Endometrial microvascular endothelial cells (primary cell): Measurements from ENCODE around the gene ARFGAP2. TPM values are rescaled to one million over a fixed set of nuclear protein-coding genes. Genes with fewer than 3 reads are reported as not detected.

Experiments
- in situ Hi-C: cut with HindIII; loops from 2 replicates; pipeline ENCODE4 v1.10.0; 2017; ENCODE audit warnings: low sequenced_read_pairs, low pct_unique_long_range_greater_than_20kb; ENCODE audit errors: inconsistent ontology term
- total RNA-seq: library from RNA; depleted of rRNA; stranded (reverse); fragments of >200 nt; gene quantifications from one replicate; pipeline ENCODE4 v1.2.3, GENCODE V29; 2015; ENCODE audit errors: inconsistent ontology term

The ARFGAP2 gene
- total RNA-seq, 1 donor from 2014 or later: 186 TPM

DNA sequence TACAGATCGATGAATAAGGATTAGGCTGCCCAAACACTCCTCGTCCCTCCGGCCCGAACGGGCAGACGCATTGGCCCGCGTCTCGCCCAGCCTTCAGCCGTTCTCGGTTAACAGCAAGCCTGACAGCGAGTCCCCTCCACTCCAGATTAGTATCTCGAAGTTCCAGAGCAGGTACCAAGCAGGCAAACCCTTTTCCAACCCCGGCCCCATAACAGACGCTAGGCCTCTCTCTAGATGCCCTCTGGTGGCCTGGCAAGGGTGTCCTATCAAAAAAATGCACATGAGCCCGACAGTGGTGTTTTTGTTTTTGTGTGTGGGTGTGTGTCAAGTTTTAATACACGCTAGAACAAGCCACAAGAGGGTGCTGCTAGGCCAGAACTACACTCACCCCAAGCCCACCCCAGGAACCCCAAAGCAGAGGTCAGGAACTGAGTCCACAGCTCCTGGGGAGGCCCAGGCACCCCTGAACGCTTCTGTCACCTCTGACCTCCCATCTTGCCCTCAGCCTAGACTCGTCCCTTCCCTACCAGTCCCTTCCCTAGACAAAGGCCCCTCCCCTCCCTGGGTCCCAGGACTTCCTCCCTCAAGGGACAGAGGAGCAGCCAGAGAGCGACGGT lies 658 bp upstream of the ARFGAP2 start:
- in situ Hi-C loops: no loop called here

DNA sequence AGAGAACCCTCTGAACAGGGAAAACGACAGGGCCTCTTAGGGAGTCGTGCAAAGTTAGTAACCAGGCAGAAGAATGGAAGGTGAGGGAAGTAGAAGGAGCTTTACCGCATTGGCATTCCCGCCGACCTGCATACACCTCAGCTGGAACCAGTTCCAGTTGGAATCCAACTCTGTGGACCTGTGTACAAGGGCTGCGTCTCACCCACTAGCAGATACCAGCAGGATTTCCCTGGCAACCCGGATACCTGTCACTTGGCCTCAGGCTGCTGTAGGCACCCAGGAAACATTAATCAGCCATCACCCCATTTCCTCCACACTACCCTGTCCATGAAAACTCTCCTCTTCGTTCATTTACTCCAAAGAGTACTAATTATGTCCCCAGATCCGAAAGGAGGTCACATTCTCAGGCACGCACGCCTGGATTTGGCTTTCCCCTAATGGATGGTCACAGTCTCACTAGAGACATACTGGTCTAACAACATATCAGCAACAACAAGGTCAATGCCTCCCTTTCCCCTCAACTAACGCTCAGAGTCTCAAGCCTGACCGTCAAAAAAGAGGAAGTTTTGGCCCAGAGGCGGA lies 842 bp downstream of the ARFGAP2 start:
- in situ Hi-C loops: no loop called here

DNA sequence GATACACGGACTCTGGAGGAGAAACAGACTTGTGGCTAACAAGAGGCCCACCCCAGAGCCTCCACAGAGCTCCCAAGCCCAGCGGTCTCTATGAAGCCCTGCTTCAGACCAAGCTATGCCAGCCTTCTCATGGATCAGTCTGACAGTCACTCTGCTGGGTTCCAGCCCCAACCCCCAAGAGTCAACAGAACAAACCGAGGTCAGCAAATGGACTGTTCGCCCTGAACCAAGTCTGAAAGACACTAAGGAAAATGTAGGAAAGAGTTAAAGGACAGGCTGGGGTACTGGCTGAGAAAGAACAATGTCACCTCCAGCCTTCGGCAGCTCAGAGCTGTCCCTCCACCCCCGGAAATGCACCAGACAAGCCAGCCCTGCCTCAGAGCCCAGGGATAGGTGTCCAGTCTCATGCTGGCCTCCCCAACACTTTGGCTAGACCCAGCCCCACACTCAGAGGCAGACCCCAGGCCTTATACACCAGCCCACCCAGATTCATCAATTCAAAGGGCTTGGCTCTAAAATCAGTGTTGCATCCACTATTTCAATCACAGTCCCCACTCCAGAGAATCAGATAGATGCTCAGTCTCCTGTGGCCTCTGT lies 3.8 kb downstream of the ARFGAP2 start:
- in situ Hi-C loops: no loop called here

DNA sequence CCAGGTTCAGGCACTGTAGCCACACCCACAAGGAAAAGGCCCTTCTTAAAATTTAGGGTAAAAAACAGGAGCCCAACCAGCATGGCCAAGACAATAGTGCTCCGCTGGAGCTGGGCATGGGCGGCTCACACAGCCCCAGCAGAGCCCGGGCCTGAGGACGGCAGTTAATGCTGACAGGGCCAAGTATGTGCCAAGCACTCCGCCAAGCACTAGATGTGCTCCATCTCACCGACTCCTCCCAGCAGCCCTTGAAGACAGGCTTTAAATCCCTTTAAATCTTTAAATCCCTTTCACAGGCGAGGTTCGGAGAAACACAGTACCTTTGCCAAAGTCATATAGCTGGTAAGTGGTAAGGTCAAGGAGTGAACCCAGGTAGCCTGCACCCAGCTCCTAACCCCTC lies 4.8 kb downstream of the ARFGAP2 start:
- in situ Hi-C loops: no loop called here

DNA sequence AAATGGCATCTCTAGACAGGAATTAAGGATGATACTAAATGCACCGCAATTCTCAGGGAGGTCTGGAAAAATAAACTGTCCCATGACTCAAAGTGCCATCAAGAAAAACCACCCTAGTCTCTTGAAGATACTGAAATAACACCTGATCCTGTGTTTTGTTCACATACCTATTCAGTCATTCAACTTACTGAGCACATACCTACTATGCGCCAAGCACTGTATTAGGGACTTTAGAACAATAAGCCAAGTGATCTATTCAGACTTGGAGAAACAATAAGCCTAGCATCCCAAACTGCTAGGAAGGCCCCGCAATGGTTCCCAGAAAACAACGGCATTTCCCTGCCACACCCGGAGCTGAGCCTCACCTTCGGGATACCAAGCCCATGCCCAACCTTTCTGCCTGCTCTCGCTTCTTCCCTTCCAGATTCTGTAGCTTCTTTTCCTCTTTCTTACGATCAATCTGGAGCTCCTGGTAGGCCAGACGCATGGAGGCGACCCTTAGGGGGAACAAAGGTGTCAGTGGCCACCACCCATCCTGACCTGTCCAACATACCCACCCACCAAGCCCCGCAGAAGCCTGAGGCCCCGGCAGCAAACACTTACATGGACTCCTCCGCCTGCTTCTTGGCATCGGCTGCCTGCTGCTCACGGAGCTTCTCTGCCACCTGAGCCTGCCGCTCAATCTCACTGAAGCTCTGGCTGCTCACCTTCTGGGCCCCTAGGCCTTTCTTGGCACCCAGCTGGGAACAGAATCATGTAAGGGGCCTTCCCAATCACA lies 5.4 kb downstream of the ARFGAP2 start:
- in situ Hi-C loops: no loop called here

DNA sequence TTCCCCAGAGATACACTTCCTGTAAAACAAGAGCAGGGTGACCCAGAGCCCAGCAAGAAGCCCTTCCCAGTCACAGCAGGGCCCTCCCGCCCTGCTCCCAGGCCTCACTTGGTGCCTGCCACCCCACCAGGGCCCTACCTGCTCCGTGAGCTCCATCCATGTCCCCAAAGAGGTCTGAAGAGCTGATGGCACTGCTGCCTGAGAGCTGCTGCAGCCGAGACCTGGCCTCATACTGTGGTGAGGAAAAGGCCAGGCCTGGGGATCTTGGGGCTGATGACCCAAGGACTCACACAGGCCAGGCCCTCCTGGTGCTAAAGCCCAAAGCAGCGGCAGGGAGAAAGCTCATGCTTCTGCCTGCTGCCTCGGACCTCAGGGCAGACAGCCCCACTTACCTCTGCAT lies 10.3 kb downstream of the ARFGAP2 start:
- in situ Hi-C loops: no loop called here

DNA sequence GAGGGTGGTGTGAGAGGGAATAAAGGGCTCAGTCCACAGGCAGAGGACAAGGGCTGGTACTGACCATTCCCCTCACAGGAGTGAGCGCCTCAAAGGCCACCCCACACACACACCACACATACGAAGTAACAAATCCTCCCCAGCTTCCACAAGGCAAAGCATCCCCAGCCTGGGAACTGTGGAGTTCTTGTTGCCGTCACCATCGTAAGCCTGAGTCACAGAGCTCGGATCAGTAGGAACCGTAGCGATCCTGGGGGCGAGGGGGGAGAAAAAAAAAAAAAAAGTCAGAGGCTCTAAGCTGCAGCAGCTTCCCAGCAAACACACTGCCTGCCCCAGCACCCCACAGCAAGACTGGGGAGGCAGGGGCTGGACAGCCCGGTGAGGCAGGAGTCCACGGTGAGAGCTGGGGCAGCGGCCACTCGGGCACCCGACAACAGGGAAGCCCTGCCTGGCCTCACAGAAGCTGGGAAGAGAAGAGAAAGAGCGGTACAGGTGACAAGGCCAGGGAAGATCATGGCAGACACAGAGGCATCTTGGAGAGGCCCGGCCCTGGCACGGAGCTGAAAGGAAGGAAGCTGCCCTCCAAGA lies 11.3 kb downstream of the ARFGAP2 start:
- in situ Hi-C loops: no loop called here

DNA sequence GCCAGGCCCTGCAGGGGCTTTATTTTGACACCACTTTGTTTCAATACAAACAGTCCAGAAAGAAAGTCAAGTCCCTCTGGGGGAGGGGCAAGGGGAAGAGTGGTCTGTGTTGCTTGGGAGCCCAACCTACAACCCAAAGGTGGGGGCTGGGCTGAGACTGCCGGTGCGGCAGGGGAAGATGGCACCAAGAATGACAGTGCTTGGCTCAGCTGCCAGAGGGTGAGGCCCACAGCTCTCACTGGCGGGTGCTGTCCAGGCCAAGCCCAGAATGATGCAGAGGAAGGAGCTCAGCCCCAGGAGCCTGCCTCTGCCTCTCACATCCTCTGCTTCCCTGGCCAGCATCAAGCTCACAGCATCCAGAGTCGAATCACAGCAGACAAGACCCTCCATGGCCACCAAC lies 12.4 kb downstream of the ARFGAP2 start:
- in situ Hi-C loops: no loop called here

DNA sequence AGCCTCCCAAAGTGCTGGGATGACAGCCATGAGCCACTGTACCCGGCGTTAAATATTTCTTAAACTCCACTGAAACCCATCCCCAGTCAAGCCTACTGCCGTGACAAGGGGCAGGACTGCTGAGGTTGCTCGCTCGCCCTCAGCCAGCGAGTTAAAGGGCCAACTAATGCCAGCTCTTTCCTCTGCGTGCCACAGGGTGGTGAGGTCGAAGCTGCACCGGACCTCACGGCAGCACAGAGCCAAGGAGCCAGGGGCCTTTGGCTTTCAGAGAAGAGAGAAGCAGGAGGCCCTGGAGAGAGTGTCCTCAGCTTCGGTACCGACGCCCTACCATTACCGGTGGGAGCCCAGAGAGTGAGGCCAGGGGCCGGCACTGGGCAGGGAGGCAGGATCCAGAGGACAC lies 12.8 kb downstream of the ARFGAP2 start:
- in situ Hi-C loops: no loop called here

DNA sequence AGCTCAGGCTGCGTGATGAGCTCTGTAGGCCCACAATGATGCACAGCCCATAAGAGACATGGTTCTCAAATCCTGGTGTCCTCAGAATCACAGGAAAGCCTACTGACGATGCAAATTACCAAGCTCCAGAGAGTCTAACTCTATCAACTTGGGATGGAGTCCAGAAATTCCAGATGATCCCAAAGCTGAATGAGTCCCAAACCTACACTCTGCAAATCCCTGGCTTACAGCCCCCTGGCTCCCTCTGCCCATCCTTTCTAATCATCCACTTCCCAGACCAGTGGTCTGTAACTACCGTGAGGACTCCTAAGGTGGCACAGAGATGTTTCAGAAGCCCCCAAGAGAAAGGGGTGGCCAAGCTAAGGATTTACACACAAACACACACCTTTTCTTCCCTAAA lies 13.5 kb downstream of the ARFGAP2 start:
- in situ Hi-C loops: no loop called here

DNA sequence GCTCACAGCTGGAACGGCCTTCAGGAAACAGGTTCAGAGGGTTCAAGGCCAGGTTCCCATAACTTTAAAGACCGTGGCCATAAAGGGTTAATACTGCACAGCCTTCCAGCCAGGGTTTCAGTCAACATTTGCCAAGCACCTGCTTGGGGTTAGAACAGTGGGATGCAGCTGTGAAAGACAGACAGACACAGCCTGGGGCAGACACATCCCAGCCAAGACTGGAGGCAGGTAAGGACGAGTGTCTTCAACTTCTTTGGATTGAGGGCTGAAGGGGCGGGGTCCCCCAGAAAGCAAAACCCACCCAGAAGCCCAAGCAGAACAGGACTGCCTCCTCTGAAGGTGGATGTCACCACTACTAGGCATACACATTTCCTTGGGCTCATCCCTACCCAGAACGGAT lies 14.3 kb downstream of the ARFGAP2 start:
- in situ Hi-C loops: no loop called here

DNA sequence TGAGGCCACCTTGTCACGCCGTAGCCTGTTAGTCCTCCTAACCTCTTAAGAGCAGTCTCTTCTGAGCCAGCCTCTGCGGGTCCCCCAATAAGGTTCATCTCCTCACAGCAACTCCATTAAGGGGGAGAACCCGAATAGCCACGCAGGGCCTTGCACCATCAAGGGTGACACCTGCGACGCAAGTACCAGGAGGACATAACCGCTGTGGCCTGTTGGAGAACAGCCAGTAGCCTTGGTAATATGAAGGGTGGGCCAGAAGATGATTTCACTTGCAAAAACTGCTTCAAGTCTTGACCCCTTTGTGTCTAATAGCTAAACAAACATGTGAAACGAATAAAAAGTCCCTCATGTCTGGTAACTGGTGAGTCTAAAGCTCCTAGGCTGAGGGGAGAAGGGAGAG lies 14.8 kb downstream of the ARFGAP2 start:
- in situ Hi-C loops: no loop called here

DNA sequence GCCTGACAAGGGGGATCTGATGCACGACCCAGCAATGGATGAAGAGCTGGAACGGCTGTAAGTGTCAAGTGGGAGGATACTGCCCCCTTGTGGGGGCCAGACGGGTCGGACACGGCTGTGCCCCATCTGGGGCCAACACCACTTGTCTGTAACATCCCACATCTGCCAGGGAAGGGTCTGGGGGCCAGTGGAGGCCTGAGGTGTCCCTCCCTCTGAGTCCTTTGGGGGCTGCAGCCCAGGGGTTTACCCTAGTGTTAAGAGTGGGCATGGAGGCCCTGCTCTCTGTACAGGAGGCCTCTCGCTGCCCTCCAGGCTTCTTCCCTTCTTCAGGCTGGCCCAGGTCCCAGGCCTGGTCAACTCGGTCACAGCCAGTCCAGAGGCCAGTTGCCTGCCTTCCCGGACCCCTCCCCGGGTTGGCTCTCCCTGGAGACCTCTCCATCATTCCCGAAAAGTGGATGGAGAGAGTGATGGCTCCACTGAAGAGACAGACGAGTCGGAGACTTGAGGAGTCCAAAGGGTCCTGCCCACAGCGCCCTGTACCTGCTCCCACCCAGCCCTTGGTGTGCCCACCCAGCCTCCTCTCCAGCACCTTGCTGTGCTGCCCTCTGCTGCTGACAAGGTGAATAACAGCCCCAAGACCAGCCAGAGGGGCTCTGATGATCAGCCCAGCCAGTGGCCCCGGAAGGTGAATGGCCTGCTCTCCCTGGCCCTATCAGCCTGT lies 15.4 kb downstream of the ARFGAP2 start:
- in situ Hi-C loops: no loop called here

DNA sequence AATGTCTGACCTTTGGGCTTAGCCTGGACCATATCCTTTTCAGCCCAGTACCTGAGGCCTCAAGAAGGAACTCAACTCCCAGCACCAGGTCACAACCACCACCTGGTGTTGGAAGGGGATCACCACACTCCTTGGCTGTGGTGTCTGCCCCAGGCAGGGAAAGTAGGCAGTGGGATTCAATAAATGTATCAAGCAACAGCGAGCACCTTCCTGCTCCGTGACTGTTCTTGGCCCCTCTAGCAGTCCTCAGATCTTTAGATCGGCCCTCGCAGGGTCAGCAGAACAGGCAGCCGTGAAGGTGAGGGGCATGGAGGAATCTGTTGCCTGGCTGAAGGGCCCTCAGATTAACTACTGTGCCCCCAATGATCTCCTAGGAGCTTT lies 15.9 kb downstream of the ARFGAP2 start:
- in situ Hi-C loops: no loop called here

DNA sequence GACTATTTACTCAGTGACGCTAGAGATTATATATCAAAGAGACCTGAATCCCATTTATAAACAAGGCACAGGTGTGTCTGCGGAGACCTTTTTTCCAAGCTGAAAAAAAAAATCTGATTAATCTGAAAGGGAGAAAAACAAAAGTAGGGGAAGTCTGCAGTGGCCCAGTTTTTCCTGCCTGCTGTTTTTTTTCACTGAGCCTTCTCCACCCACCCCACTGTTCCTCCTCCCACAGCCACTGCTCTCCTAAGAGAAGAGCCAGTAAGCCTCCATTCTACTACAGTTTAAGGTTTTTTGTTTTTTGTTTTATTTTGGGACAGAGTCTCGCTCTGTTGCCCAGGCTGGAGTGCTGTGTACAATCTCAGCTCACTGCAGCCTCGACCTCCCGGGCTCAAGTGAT lies 18.4 kb downstream of the ARFGAP2 start:
- in situ Hi-C loops: no loop called here

DNA sequence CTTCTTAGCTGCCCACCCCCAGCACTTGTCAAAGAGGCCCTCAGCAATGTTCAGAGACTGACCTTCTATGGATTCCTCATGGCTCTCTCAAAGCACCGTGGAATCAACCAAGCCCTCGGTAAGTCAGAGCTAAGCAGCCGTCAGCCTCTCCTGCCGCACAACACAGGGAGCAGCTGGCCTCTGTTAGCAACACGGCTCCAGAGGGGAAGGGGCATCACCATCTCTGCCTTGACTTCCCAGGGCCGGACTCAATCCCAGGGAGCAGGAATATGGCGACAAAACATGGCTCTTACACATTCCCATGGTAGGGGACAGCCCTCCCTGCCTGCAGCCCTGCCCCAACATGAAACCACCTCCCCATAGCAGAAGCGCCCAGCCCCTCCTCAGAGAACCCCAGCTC lies 18.9 kb downstream of the ARFGAP2 start:
- in situ Hi-C loops: no loop called here

DNA sequence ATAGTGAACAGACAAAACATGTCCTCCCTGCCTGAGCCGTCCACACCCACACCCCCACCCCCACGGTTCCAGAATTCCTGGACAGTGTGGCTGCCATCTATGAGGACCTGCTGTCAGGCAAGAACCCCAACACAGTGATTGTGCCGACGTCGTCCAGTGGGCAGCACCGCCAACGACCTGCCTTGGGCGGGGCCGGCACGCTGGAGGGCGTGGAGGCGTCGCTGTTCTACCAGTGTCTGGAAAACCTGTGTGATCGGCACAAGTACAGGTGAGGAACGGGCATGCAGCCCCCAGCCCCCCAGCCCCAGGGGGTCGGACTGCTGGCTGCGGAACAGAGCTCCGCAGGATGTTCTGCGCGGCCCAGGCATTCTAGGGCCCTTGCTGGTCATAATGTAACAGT lies 19.7 kb downstream of the ARFGAP2 start:
- in situ Hi-C loops: no loop called here

DNA sequence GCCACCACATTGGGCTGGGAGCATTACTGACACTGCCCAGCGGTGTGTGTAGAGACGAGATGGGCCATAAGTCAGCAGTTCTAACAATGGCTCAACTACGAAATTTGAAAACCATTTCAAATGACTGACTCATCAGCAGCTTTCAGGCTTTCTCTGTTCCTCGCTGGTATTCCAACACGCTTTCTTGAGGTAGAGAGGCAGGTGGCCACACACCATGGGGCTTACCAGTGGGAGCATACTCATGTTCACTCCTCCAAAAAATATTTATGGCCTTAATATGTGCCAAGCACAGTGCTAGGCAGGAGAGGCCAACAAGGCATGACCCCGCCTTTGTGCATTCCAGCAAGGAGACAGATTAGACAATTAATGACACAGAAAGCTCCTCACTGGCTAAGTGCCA lies 20.3 kb downstream of the ARFGAP2 start:
- in situ Hi-C loops: no loop called here

DNA sequence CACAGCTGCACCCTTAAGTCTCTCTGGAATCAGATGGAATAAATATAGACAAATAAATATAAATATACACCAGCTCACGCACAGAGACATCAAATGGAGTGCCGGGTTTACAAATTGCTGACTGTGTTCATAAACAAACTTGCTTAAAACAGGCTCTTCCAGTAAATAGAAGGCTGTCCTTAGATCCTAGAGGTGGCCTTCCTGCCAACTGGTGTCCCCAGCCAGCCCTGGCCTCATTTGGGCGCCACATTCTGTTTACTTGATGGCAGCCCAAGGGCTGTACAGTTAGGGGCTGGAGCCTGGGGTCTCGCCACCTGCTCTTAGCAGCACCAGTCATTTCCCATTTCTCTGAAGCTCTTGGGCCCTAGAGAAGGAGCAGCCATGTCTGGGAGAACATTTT lies 20.8 kb downstream of the ARFGAP2 start:
- in situ Hi-C loops: no loop called here
